Measurements from ENCODE around the gene FAM222A.

Gene FAM222A

DNA sequence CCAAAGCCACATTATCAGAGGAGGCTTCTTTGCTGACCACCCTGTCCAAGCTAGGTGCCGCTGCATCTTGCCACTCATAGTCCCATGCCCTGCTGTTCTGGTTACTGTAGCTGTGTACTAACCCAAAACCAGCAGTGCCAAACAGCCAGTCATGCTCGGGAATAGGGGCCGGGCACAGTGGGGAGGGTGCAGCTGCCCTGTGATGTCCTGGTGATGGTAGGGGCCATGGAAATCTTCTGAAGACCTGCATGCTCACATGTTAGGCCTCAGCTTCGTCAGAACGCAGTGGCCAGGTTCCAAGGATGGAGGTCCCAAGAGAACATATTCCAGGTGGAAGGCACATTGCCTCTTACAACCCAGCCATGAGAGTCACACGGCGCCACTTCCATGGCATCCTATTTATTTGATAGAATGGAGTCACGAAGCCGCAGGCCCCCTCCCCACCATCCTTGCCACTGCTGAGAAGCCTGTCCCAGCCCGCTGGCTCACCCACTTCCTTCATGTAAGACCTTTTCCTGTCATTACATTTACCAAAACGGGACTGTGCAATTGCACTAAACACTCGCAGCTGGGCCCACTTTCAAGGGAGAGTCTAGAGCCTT, 48.5 kb downstream of the FAM222A start:
- DNase-seq, result no peak

DNA sequence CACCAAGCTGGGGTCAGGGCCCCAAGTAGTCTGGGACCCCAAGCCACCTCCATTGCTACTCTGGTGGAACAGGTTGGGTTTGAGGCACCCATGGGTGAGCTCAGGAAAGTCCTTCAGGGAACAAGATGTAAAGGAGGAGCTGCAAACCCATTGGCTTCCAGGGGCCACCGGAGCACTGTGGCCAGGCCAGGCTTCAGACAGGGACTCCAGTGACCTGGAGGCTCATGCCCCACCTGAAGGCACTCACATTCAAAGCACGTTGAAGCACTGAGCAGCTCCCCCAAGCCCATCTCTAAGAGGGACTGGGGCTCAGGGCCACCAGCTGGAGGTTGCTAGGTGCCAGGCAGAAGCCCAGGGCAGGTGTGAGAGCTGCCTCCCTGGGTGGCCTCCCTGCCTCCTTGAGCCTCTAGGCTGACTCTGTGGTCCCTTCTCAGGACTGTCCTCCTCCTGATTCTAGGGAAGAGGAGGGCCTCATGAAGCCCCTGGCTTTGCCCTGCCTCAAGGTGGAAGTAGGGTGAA, 49.1 kb downstream of the FAM222A start:
- DNase-seq, result no peak

- DNase-seq, result no peak
Measured at GRCh38 chr12:109763201-109763841, 49.7 kb downstream of the FAM222A start.

- no peak for DNase-seq
Measured at GRCh38 chr12:109764123-109764522, 50.5 kb downstream of the FAM222A start.

GRCh38 chr12:109764776-109765445, 51.3 kb downstream of the FAM222A start:
- DNase-seq, result no peak

- no peak for DNase-seq
Measured at GRCh38 chr12:109765446-109765810, 51.8 kb downstream of the FAM222A start.

GRCh38 chr12:109766251-109766778, 52.7 kb downstream of the FAM222A start:
- no peak for DNase-seq

GRCh38 chr12:109767456-109767855, 53.8 kb downstream of the FAM222A start:
- DNase-seq, result no peak

DNA sequence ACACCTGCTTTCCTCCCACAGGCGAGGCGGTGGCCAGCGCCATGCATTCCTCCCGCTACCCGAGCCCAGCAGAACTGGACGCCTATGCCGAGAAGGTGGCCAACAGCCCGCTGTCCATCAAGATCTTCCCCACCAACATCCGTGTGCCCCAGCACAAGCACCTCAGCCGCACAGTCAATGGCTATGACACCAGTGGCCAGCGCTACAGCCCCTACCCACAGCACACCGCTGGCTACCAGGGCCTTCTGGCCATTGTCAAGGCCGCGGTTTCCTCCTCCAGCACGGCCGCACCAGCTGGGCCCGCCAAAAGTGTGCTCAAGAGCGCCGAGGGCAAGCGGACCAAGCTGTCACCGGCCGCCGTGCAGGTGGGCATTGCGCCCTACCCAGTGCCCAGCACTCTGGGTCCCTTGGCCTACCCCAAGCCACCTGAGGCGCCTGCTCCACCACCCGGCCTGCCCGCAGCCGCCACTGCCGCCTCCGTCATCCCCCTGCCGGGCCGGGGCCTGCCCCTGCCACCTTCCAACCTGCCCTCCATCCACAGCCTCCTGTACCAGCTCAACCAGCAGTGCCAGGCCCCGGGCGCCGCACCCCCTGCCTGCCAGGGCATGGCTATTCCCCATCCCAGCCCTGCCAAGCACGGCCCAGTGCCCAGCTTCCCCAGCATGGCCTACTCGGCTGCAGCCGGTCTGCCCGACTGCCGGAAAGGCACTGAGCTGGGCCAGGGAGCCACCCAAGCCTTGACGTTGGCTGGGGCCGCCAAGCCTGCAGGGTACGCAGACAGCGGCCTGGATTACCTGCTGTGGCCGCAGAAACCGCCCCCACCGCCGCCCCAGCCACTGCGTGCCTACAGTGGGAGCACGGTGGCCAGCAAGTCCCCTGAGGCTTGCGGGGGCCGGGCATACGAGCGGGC, 54.6 kb downstream of the FAM222A start:
- no peak for DNase-seq

DNA sequence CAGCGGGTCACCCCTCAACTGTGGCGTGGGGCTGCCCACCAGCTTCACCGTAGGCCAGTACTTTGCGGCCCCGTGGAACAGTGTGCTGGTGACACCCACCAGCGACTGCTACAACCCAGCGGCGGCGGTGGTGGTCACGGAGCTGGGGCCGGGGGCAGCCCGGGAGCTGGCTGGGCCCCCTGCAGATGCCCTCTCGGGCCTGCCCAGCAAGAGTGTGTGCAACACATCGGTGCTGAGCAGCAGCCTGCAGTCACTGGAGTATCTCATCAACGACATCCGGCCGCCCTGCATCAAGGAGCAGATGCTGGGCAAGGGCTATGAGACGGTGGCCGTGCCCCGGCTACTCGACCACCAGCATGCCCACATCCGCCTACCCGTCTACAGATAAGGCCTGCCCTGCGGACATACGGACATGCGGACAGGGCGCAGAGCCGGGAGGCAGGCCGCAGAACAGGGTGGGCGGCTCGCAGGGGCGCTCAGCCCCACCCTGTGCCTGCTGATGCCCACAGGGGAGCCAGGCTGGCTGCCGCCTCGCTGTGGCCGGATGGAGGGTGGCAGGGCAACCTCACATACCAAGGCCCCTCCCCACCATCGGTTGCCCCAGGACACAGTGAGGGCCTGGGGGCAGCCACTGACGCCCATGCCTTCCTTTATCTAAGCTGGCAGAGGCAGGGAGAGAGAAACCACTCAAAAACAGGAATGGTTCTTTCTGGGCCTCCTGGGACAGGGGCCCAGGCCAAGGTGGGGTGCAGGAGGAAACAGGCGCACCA, 55.5 kb downstream of the FAM222A start:
- DNase-seq, result no peak

DNA sequence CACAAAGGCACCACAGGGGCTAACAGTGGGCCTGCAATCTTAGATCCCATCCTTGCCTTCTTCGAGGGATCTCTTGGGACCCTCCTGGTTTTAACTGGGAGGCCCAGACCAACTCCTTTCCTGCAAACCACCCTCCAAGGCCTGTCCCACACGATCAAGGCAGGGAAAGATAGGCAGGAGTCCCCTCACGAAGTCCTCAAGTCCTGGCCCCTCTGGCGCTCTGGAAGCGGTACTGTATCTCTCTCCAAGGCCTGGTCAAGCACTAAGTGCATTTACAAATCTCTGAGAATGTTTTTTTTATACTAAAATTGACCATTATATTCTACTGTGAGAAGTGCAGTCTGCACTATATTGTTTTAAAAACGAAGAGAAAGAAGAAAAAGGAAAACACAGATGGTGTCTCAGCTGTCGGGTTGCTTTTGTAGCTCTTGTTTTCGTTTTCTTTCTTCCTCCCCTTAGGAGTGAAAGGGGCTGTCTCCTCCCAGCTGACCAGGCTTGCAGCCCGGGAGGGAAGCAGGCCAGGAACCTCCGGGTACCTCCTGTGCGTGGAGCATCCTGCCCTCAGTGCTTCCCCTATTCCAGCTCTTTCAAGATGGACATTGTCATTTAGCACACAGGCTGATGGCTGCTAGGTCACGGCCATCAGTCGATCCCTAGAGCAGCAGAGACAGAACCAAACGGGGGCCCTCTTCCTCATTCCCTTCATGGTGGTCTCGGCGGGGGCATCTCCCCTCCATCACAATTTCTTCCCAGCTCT, 56.7 kb downstream of the FAM222A start:
- DNase-seq, result no peak

DNA sequence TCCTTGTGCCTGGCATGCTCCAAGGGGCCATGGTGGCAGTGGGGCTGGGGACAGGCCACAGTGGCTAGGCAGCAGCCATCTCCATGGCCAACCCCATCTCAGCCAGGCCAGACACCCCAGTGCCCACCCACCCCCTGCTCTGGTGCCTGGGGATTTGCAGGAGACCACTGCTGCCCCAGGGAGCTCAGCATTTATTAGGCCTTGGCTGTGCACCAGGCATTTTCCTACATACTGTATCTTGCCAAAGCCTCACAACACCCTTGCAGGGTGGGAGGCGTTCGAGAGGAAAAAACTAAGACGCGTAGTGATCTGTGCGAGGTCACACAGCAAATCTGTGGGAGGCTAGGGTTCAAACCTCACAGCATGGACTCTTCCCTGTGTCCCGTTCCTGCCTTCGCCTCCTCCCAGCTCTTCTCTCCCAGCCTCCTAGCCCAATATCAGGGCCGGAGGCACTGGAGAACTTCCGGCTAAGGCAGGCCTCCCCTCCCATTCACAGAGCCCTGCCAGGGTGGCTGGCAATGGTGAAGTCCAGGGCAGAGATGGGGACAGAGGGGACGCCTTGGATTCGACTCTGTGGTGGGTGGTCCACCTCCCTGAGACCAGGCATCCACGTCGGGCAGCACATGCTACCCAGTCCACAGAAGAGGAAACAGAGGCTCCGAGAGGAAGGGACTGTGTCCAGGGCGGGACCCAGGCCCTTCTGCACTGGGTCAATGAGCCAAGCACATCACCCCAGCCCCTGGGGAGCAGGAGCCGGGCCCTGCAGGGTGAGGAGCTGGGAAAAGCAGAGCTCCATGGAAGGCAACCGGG, 57.4 kb downstream of the FAM222A start:
- no peak for DNase-seq

GRCh38 chr12:109771746-109772621, 58.4 kb downstream of the FAM222A start:
- no peak for DNase-seq

GRCh38 chr12:109772622-109773321, 59.1 kb downstream of the FAM222A start:
- DNase-seq, result no peak

DNA sequence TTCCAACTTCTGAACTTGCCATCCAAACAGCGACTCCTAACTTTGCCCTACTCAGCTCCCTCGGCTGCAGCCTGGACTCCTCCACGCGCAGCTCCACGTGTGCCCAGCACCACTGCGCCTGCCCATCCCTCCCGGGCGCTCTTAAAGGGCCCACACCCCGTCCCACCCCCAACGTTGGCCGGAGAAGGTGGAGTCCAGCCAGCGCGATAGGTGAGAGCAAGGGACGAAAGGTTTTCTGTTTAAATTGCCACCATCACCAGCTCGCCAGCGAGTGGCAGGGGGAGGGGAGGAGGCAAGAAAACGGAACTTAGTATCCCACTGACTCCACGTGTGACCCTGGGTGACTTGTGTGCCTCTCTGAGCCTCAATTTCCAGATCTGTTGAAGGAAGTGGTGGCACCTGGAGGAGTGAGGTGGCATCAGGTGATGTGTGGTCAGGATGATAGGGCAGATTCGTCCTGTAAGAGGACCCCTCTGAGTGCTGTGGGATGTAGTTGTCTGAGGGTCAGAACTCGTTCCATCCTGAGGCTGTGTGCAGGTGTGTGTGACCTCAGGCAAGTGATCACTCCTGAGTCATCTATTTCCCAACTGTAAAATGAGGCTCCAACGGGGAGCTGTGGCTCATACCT, 59.9 kb downstream of the FAM222A start:
- no peak for DNase-seq

DNA sequence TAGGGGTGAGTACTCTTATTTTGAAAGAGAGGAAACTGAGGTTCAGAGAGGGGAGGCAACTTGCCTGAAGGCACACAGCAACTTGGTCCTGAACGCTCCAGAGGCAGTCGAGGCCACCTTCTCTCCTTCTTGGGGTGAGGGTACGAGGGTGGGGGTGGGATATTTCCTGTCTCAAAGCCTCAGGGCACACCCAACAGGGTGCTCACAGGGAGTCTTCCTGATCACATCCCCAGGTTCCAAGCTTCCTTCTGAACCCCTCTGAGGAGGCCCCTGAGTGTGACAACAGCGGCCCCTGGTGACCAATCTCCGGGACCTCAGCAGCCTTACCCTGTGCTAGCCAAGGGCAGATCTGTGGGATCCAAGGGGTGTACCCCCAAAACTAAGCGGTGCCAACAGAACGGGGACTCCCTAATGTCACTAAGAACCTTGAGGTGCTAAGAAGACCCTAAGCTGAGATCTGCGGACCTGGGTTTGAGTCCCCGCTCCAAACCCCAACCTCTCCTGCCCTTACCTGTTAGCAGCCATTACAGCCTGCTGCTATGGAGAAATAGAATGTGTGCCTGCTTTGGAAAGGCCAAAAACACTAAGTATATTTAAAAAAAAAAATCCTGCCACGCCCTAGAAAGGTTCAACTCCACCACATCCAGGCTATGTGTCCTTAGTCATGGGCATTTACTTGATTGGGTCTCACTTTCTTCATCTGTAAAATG, 61.7 kb downstream of the FAM222A start:
- peak; percentile 55 for DNase-seq

DNA sequence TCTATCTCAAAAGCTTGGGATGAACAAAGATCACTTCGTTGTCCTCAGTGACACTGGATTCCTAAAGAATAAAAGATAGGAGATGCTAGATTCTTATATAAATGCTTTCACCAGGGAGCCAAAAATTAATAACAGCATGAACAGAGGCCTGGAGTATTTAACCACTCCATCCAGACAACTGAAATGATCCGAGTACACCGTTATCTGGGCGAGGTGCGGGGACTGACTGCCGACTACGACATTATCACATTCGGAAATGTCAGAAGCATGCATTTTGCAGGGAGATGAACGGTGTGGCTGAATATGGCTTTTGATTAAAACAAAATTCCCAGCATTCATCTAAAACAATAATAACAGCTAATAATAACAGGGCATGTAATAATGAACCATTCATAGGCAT, 63.0 kb downstream of the FAM222A start:
- DNase-seq, result no peak

DNA sequence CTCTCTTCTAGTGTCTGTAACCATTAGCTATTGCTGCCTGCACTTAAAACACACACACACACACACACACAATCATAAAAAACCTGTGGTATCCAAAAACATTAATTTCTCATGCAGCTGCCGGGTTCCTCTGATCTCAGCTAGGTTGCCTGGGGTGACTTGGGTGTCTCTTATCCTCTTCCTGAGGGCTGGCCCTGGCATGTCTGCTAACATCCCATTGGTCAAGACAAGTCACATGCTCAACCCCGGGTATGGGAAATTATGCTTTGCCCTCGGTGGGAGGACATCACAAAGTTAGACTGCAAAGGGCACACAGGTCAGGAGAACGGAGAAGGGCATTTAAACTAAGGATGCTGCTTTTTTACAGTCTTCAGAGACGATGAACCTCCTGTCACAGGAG, 63.9 kb downstream of the FAM222A start:
- peak; percentile 18 for DNase-seq

All from CD4-positive, alpha-beta T cell treated with Interleukin-4 for 4 hours (primary cell).